ENCODE measurements around the gene ZNF532. TPM values are rescaled to one million over a fixed set of nuclear protein-coding genes. Genes with fewer than 3 reads are reported as not detected.

The ZNF532 gene
- total RNA-seq, 4 donors from 2014 or later = 80.2 to 111 (median 109) TPM

- intact Hi-C loops (cut with DNase I) = no loop called here
- H3K36me3 ChIP-seq = no peaks in the 10 kb centered on the region
- WGBS, 2 donors = 66 to 71% methylated on average over 4 of the region's 4 CpGs
- DNase-seq = no peak
- H3K27me3 ChIP-seq = no peaks in the 10 kb centered on the region
- no peak overlapping the region for H3K4me3 ChIP-seq (replicated peaks in 1 of 3)
- no peak overlapping the region for H3K27ac ChIP-seq
- H3K4me1 ChIP-seq = peaks cover 0 to 7% of the 10 kb centered on the region in 2 donors
- no peaks in the 10 kb centered on the region for H3K9me3 ChIP-seq
- TF ChIP-seq CTCF (IDR thresholded peaks at IDR 0.05) (no peak), POLR2A (IDR thresholded peaks at IDR 0.05) (no peak)
Measured at GRCh38 chr18:58844871-58845270, 19.8 kb upstream of the ZNF532 start.

- TF ChIP-seq POLR2A (IDR thresholded peaks at IDR 0.05) (no peak), CTCF (IDR thresholded peaks at IDR 0.05) (no peak)
- no peak overlapping the region for H3K27ac ChIP-seq
- no peaks in the 10 kb centered on the region for H3K36me3 ChIP-seq
- H3K9me3 ChIP-seq = no peaks in the 10 kb centered on the region
- 89 to 91% methylated on average over 17 of the region's 17 CpGs for WGBS, 2 donors
- intact Hi-C loops (cut with DNase I) = no loop called here
- peaks cover 1 to 10% of the 10 kb centered on the region in 2 donors for H3K4me1 ChIP-seq
- no peak overlapping the region for H3K4me3 ChIP-seq (replicated peaks in 1 of 3)
- DNase-seq = no peak
- H3K27me3 ChIP-seq = no peaks in the 10 kb centered on the region
Measured at GRCh38 chr18:58845928-58846724, 18.6 kb upstream of the ZNF532 start.

- no peak for DNase-seq
- H3K4me1 ChIP-seq = peaks cover 7 to 17% of the 10 kb centered on the region in 2 donors
- no peaks in the 10 kb centered on the region for H3K9me3 ChIP-seq
- 54 to 59% methylated on average over 23 to 28 of the region's 29 CpGs for WGBS, 2 donors
- intact Hi-C loops (cut with DNase I) = no loop called here
- H3K36me3 ChIP-seq = no peaks in the 10 kb centered on the region
- no peak overlapping the region for H3K4me3 ChIP-seq (replicated peaks in 1 of 3)
- H3K27ac ChIP-seq = no peak overlapping the region
- H3K27me3 ChIP-seq = no peaks in the 10 kb centered on the region
- TF ChIP-seq POLR2A (IDR thresholded peaks at IDR 0.05) (no peak), CTCF (IDR thresholded peaks at IDR 0.05) (no peak)
Measured at GRCh38 chr18:58847383-58848071, 17.1 kb upstream of the ZNF532 start.

GRCh38 chr18:58848685-58849084 lies 16.0 kb upstream of the ZNF532 start:
- no peak for TF ChIP-seq POLR2A (IDR thresholded peaks at IDR 0.05)
- no peak for TF ChIP-seq CTCF (IDR thresholded peaks at IDR 0.05)
- Histone ChIP-seq H3K4me1 (peaks cover 7 to 17% of the 10 kb centered on the region in 2 donors), H3K36me3 (no peaks in the 10 kb centered on the region), H3K4me3 (replicated peaks in 1 of 3) (no peak overlapping the region), H3K27me3 (no peaks in the 10 kb centered on the region), H3K27ac (no peak overlapping the region), H3K9me3 (no peaks in the 10 kb centered on the region)
- WGBS, 2 donors = 91 to 93% methylated on average over 3 of the region's 3 CpGs
- intact Hi-C loops (cut with DNase I) = no loop called here
- no peak for DNase-seq
